Erythroblast (primary cell): ENCODE results near the gene UBAC2.

Experiments used
- GATA1 ChIP-seq: IDR thresholded peaks from 2 replicates; pipeline ENCODE4 v1.6.1; 2011; ENCODE audit warnings: low read depth, mild to moderate bottlenecking, control low read depth, low read length, moderate library complexity
- POLR2A ChIP-seq: IDR thresholded peaks from 2 replicates; pipeline ENCODE4 v1.6.1; 2011; ENCODE audit warnings: mild to moderate bottlenecking, low read length

- TF ChIP-seq POLR2A (no peak), GATA1 (no peak)
Observed at GRCh38 chr13:99176309-99177276, 24.1 kb upstream of the UBAC2 start.
